GM20000 (cell line): Measurements from ENCODE around the gene HIPK2.
A peak's percentile ranks its signal among the peaks of the same experiment; 100 is the strongest.

Source experiments
- DNase-seq: peaks from one replicate; pipeline ENCODE4 v3.0.0; 2012; ENCODE audit warnings: low spot score
- CTCF ChIP-seq: IDR thresholded peaks from 2 replicates; pipeline ENCODE4 v1.5.1; 2012; ENCODE audit warnings: mild to moderate bottlenecking, control low read depth; ENCODE audit errors: extremely low read depth, missing control alignments

Gene HIPK2

GRCh38 chr7:139708541-139708940 is 69.3 kb downstream of the HIPK2 start:
- no peak for TF ChIP-seq CTCF
- peak; percentile 52 for DNase-seq

- no peak for TF ChIP-seq CTCF
- DNase-seq: no peak
Observed at GRCh38 chr7:139706837-139707236, 71.0 kb downstream of the HIPK2 start.

- TF ChIP-seq CTCF: no peak
- no peak for DNase-seq
Observed at GRCh38 chr7:139704308-139704879, 73.4 kb downstream of the HIPK2 start.

- DNase-seq: no peak
- TF ChIP-seq CTCF: no peak
Observed at GRCh38 chr7:139703487-139704307, 74.1 kb downstream of the HIPK2 start.

GRCh38 chr7:139702811-139703486 is 74.8 kb downstream of the HIPK2 start:
- no peak for TF ChIP-seq CTCF
- DNase-seq: peak; percentile 66

GRCh38 chr7:139702313-139702731 is 75.5 kb downstream of the HIPK2 start:
- no peak for DNase-seq

More at GRCh38 chr7:139702313-139702731, 75.5 kb downstream of the HIPK2 start:
- TF ChIP-seq CTCF: no peak
